GM18511 (cell line): ENCODE results near the gene WDTC1.
A peak's percentile ranks its signal among the peaks of the same experiment; 100 is the strongest.
"Not testable (repeated sequence)": the region's sequence is repeated elsewhere in the genome, so short reads cannot be mapped to it uniquely, and the experiment has no call there.

ENCODE experiments used
- ATAC-seq: cut with Tn5 transposase; IDR thresholded peaks from one replicate; pipeline ENCODE4 v1.9.1; 2021; ENCODE audit warnings: mild to moderate bottlenecking, moderate library complexity; ENCODE audit not compliant: unreplicated experiment

Gene WDTC1

DNA sequence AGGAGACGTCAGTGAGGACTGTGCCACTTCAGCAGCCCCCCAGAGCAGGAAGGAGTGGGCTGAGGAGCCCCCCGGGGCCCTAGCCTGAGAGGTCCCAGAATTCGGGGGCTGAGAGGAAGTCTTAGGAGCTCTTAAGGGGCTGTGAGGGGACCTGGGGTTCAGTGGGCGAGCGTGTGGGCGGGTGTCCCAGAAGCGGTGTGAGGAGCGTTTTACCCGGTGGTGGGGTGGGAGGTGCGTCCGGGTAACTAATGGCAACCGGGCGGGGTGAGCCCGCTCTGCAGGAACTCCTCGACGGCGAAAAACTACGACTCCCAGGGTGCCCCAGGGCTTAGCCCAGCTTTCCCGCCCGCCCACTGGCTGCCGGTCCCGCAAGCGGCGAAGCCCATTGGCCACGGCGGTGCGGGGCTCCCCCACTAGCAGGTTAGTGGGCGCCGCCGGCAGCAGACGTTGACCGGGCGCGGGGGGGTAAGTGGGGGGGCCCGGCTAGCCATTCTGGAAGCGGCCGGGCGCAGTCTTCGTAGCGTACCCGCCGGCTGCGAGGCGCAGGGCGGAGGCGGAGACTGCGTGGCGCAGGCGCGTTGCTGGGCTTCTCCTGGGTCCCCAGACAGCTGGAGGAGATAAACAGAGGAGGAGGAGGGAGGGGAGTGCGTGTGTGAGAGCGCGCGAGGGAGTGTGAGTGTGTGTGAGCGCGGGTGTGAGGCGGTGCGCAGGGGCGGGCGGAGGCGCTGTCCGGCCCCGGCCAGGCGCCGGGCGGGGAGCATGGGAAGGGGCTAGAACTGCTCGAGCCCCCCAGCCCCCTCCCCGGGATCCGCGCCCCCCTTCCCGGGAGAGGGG, at the start of gene WDTC1:
TSS of gene WDTC1 (plus strand) at position 584 of the 834 bp plus-strand sequence. CDS start 26,423 bp downstream, outside the sequence.
- peak; percentile 91 for ATAC-seq

DNA sequence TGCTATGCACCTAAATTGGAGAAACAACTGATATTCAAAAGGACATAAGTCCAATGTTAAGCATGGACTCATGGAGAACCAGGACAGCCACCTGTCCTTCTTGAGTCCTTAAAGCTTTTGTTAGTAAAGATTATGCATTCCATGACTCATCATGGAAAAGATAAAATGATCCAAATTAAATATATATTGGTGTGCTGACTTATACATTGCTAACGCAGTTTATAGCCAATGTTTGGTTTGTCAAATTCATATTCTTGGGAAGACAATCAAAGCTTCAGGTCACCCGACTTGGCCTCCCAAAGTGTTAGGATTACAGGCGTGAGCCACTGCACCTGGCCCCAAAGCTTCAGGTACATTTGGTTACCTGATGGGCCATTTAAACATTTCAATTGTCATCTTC, 49.8 kb upstream of the WDTC1 start:
- ATAC-seq: not testable (repeated sequence)

- no peak for ATAC-seq
Measured at GRCh38 chr1:27192039-27192529, 42.3 kb upstream of the WDTC1 start.

GRCh38 chr1:27193194-27193593, 41.2 kb upstream of the WDTC1 start:
- ATAC-seq: no peak

DNA sequence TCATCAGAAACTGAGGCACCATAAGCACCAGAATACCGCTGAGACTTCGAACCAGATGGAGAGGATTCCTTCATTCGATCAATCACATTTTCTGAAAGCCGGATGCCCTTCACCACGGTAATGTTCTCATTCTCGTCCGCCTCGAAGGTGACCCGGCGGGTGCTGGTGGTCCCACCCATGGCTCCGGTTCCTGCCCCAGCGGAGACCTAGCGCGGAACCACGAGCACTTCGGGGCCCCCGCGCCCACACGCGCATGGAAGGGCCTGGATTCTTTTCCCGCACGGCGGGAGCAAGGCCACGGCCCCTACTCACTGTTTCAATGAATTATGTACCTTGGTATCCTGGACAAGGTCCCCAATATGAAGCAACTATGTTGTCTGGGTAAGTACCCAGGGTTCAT, 33.1 kb upstream of the WDTC1 start:
- no peak for ATAC-seq

- no peak for ATAC-seq
Measured at GRCh38 chr1:27203946-27204345, 30.5 kb upstream of the WDTC1 start.

DNA sequence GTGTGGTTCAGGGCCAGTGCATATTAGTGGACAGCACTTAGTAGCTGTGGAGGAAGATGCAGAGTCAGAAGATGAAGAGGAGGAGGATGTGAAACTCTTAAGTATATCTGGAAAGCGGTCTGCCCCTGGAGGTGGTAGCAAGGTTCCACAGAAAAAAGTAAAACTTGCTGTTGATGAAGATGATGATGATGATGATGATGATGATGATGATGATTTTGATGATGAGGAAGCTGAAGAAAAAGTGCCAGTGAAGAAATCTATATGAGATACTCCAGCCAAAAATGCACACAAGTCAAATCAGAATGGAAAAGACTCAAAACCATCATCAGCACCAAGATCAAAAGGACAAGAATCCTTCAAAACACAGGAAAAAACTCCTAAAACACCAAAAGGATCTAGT, 27.2 kb upstream of the WDTC1 start:
- ATAC-seq: not testable (repeated sequence)

GRCh38 chr1:27208143-27208850, 26.1 kb upstream of the WDTC1 start:
- not testable (repeated sequence) for ATAC-seq

DNA sequence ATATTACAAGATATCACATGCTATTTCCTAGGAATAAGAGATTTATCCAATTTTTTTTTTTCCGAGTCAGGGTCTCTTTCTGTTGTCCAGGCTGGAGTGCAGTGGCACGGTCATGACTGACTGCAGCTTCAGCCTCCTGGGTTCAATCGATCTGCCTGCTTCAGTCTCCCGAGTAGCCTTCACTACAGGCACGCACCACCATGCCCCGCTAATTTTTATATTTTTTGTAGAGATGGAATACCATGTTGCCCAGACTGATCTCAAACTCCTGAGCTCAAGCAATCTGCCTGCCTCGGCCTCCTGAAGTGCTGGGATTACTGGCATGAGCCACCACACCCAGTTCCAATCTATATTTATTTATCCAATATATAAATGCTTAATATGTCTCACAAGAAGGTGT, 18.0 kb upstream of the WDTC1 start:
- ATAC-seq: no peak

DNA sequence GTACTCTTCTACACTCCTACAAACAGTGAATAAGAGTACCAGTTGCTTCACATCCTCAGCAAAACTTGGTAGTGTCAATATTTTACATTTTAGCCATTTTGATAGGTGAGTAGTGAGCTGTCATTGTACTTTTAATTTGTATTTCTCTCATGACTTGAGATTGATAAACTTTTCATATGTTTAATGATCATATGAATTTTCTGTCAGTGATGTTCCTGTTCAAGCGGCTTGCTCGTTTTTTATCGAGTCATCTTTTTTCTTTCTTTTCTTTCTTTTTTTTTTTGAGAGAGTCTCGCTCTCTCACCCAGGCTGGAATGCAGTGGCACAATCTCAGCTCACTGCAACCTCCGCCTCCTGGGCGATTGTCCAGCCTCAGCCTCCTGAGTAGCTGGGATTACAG, 17.0 kb upstream of the WDTC1 start:
- ATAC-seq: no peak

- ATAC-seq: no peak
Measured at GRCh38 chr1:27218736-27219135, 15.7 kb upstream of the WDTC1 start.

DNA sequence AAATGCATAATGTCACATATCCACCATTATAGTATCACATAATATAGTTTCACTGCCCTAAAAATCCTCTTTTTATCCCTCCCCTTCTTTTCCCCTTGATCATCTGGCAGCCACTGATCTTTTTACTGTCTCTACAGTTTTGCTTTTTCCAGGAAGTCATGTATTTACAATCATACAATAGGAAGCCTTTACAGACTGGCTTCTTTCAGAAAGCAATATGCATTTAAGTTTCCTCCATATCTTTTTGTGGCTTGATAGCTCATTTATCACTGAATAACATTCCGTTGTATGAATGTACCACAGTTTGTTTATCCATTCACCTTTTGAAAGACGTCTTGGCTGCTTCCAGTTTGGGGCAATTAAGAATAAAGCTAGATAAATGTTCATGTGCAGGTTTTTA, 14.3 kb upstream of the WDTC1 start:
- no peak for ATAC-seq

DNA sequence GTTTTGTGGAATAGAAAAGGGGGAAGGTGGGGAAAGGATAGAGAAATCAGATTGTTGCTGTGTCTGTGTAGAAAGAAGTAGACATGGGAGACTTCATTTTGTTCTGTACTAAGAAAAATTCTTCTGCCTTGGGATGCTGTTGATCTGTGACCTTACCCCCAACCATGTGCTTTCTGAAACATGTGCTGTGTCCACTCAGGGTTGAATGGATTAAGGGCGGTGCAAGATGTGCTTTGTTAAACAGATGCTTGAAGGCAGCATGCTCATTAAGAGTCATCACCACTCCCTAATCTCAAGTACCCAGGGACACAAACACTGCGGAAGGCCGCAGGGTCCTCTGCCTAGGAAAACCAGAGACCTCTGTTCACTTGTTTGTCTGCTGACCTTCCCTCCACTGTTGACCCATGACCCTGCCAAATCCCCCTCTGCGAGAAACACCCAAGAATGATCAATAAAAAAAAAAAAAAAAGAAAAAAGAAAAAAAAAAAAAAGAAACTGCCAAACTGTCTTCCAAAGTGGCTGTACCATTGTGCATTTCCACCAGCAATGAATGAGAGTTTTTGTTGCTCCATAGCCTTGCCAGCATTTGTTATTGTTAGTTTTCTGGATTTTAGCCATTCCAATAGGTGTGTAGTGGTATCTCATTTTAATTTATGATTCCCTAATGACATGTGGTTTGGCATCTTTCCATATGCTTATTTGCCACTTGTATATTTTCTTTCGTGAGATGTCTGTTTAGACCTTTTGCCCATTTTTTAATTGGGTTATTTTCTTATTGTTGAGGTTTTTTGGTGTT, 13.5 kb upstream of the WDTC1 start:
- ATAC-seq: not testable (repeated sequence)

DNA sequence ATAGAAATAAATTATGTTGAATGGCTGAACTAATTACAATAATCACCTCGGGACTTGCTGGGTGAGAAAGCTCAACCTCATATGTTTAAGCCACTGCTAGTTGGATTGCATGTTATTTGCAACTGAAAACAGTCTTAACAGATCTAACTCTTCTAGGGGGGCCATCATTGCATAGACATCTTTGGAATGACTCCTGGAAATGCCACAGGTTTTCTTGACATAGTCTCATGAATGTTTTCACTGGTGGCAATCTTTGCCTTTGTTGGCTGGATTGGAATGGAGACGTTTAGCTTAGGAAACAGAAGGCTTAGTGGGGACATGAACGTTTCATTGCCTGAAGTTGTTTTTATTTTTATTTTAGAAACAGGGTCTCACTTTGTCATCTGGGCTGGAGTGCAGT, 8.8 kb upstream of the WDTC1 start:
- ATAC-seq: no peak

DNA sequence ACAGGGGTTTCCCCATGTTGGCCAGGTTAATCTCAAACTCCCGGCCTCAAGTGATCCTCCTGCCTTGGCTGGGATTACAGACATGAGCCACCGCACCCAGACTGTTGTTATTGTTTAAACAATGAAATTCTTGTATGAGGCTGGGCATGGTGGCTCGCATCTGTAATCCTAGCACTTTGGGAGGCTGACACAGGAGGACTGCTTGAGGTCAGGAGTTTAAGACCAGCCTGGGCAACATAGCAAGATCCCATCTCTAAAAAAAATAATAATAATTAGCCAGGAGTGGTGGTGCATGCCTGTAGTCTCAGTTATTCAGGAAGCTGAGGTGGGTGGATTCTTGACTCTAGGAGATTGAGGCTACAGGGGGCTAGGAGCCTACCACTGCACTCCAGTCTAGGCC, 6.7 kb upstream of the WDTC1 start:
- no peak for ATAC-seq

GRCh38 chr1:27233667-27234048, 774 bp upstream of the WDTC1 start:
- ATAC-seq: no peak

GRCh38 chr1:27235827-27236226, 1.4 kb downstream of the WDTC1 start:
- no peak for ATAC-seq

GRCh38 chr1:27237112-27237511, 2.7 kb downstream of the WDTC1 start:
- no peak for ATAC-seq

- no peak for ATAC-seq
Measured at GRCh38 chr1:27238032-27238431, 3.6 kb downstream of the WDTC1 start.

DNA sequence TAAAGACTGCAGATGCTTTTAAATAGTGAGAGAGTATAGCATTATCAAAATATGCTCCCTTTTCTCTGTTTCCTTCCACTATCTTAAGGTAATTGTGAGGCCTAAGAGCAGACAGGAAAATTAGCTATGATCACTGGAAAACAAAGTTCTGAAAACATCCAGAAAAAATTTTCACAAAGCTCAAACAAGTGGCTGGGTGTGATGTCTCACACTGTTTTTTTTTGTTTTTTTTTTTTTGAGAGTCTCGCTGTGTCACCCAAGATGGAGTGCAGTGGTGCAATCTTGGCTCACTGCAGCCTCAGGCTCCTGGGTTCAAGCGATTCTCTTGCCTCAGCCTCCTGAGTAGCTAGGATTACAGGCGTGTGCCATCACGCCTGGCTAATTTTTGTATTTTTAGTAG, 7.2 kb downstream of the WDTC1 start:
- no peak for ATAC-seq

GRCh38 chr1:27243665-27244064, 9.2 kb downstream of the WDTC1 start:
- not testable (repeated sequence) for ATAC-seq
